Lower leg skin (tissue), 4 donors: ENCODE measurements around the gene NYAP2. TPM values are rescaled to one million over a fixed set of nuclear protein-coding genes. Genes with fewer than 3 reads are reported as not detected.

Source experiments
- DNase-seq, 2 donors: peaks; one replicate each; pipeline ENCODE4 v3.0.0-alpha.2; 2019; ENCODE audit warnings: low spot score in 2 of 2
- H3K4me3 ChIP-seq: fragments of 200-600 bp; sonication (generic); 2 replicates; pipeline ENCODE4 v1.5.1; 2017; ENCODE audit warnings: mild to moderate bottlenecking, low read depth; ENCODE audit not compliant: poor library complexity, severe bottlenecking
- CTCF ChIP-seq, 3 donors: fragments of 450-650 bp; IDR thresholded peaks; one replicate each; pipeline ENCODE4 v1.5.1; 2016; ENCODE audit warnings: antibody characterized with exemption in 3 of 3, mild to moderate bottlenecking in 3 of 3, moderate library complexity in 2 of 3
- POLR2A ChIP-seq, 2 donors: fragments of 450-650 bp; IDR thresholded peaks; one replicate each; pipeline ENCODE4 v1.6.1; 2016 to 2017; ENCODE audit warnings: antibody characterized with exemption in 2 of 2, mild to moderate bottlenecking in 1 of 2, moderate library complexity in 1 of 2
- WGBS, 2 donors: methylation state at CpG; one replicate each; pipeline ENCODE4 v1.1.5; 2018; 5-methylcytosine and 5-hydroxymethylcytosine counted together
- intact Hi-C: fragments of 100-400 bp; cut with DNase I; formaldehyde crosslinking; loops from one replicate; pipeline ENCODE4 v1.15.0; 2023; ENCODE audit warnings: low total_unique reads
- total RNA-seq, 4 donors: library from RNA; depleted of rRNA; stranded (reverse); fragments of >200 nt; gene quantifications; one replicate each; pipeline ENCODE4 v1.1.0, GENCODE V29; 2016

NYAP2 gene
- total RNA-seq, 4 donors from 2014 or later = not detected

- H3K4me3 ChIP-seq = no peak overlapping the region
- 87% methylated on average over 3 of the region's 3 CpGs for WGBS, 2 donors
- TF ChIP-seq POLR2A (IDR thresholded peaks at IDR 0.05) (no peak), CTCF (IDR thresholded peaks at IDR 0.05) (no peak)
- intact Hi-C loops = no loop called here
- no peak for DNase-seq
Observed at GRCh38 chr2:225484751-225485150, 85.2 kb downstream of the NYAP2 start.

- no peak overlapping the region for H3K4me3 ChIP-seq
- intact Hi-C loops = no loop called here
Observed at GRCh38 chr2:225486236-225486635, 86.7 kb downstream of the NYAP2 start.

GRCh38 chr2:225487878-225488416, 88.4 kb downstream of the NYAP2 start:
- no peak for DNase-seq
- TF ChIP-seq CTCF (IDR thresholded peaks at IDR 0.05) = no peak
- no peak for TF ChIP-seq POLR2A (IDR thresholded peaks at IDR 0.05)
- H3K4me3 ChIP-seq = no peak overlapping the region
- intact Hi-C loops = no loop called here
- WGBS, 2 donors = 40 to 41% methylated on average over 2 of the region's 2 CpGs

More at GRCh38 chr2:225486236-225486635, 86.7 kb downstream of the NYAP2 start:
- TF ChIP-seq POLR2A (IDR thresholded peaks at IDR 0.05) (no peak), CTCF (IDR thresholded peaks at IDR 0.05) (no peak)
- WGBS, 2 donors = 93 to 98% methylated on average over 3 of the region's 3 CpGs
- DNase-seq = no peak

- DNase-seq = no peak
- H3K4me3 ChIP-seq = no peak overlapping the region
- intact Hi-C loops = no loop called here
- 90 to 92% methylated on average over 2 of the region's 2 CpGs for WGBS, 2 donors
- TF ChIP-seq CTCF (IDR thresholded peaks at IDR 0.05) (no peak), POLR2A (IDR thresholded peaks at IDR 0.05) (no peak)
Observed at GRCh38 chr2:225488743-225489142, 89.2 kb downstream of the NYAP2 start.

- H3K4me3 ChIP-seq = no peak overlapping the region
- no peak for TF ChIP-seq POLR2A (IDR thresholded peaks at IDR 0.05)
- no peak for TF ChIP-seq CTCF (IDR thresholded peaks at IDR 0.05)
- DNase-seq = no peak
- WGBS, 2 donors = 90 to 91% methylated on average over 5 of the region's 5 CpGs
- intact Hi-C loops = no loop called here
Observed at GRCh38 chr2:225493420-225494099, 94.0 kb downstream of the NYAP2 start.

GRCh38 chr2:225494100-225494459, 94.6 kb downstream of the NYAP2 start:
- TF ChIP-seq POLR2A (IDR thresholded peaks at IDR 0.05) (no peak), CTCF (IDR thresholded peaks at IDR 0.05) (no peak)
- no peak for DNase-seq
- no peak overlapping the region for H3K4me3 ChIP-seq
- intact Hi-C loops = no loop called here
